IMR-90 (cell line): ENCODE results near the gene GADD45A. TPM values are rescaled to one million over a fixed set of nuclear protein-coding genes. Genes with fewer than 3 reads are reported as not detected.
A peak's percentile ranks its signal among the peaks of the same experiment; 100 is the strongest.

ENCODE experiments used
- ATAC-seq: fragments of 200-7000 bp; cut with Tn5 transposase; 2 replicates; pipeline ENCODE4 v1.9.1; 2020; ENCODE audit warnings: low read depth, mild to moderate bottlenecking, moderate library complexity
- BruUV-seq: library from RNA; stranded (reverse); fragments of 400-500 nt; replicated peaks from 2 replicates; lab custom pipeline; 2021; lab: Mats Ljungman, UMichigan
- CTCF ChIA-PET: fragments of 300-600 bp; formaldehyde crosslinking; extraction: SDS; loops from one replicate; lab custom pipeline; 2021; ENCODE audit warnings: antibody characterized with exemption; lab: Yijun Ruan, JAX
- POLR2A ChIA-PET: fragments of 300-600 bp; sonication (Branson Sonifier 250); formaldehyde crosslinking; loops from one replicate; lab custom pipeline; 2022; ENCODE audit warnings: antibody characterized with exemption; ENCODE audit not compliant: unreplicated experiment; lab: Charles Lee
- DNase-seq: peaks from one replicate; pipeline ENCODE4 v3.0.0; 2013
- H2AFZ ChIP-seq: replicated peaks from 2 replicates; pipeline ENCODE3; 2013; ENCODE audit warnings: low read length, mild to moderate bottlenecking; ENCODE audit not compliant: poor library complexity
- H2AK5ac ChIP-seq: 2 replicates; pipeline ENCODE4 v1.6.1; 2013; ENCODE audit warnings: low read depth, low read length, inconsistent platforms
- H2AK9ac ChIP-seq: replicated peaks from 2 replicates; pipeline ENCODE3; 2013; ENCODE audit warnings: mild to moderate bottlenecking, low read depth, low read length, moderate library complexity; ENCODE audit not compliant: poor library complexity
- H2BK120ac ChIP-seq: 2 replicates; pipeline ENCODE4 v1.6.1; 2013; ENCODE audit warnings: low read depth, low read length, inconsistent platforms
- H2BK15ac ChIP-seq: 3 replicates; pipeline ENCODE4 v1.6.1; 2013; ENCODE audit warnings: low read depth, low read length, inconsistent platforms
- H2BK20ac ChIP-seq: 2 replicates; pipeline ENCODE4 v1.6.1; 2013; ENCODE audit warnings: low read depth, mild to moderate bottlenecking, inconsistent platforms, low read length, moderate library complexity
- H2BK5ac ChIP-seq: 2 replicates; pipeline ENCODE4 v1.6.1; 2013; ENCODE audit warnings: mild to moderate bottlenecking, low read depth, low read length, inconsistent platforms; ENCODE audit not compliant: poor library complexity, severe bottlenecking
- H3K14ac ChIP-seq: replicated peaks from 2 replicates; pipeline ENCODE4 v1.6.1; 2013; ENCODE audit warnings: low read depth, low read length, inconsistent platforms
- H3K18ac ChIP-seq: 2 replicates; pipeline ENCODE4 v1.6.1; 2013; ENCODE audit warnings: low read depth, low read length, control low read depth
- H3K23ac ChIP-seq: 2 replicates; pipeline ENCODE4 v1.6.1; 2013; ENCODE audit warnings: low read depth, low read length, inconsistent platforms
- H3K27ac ChIP-seq: 2 replicates; pipeline ENCODE4 v1.5.1; 2013; ENCODE audit warnings: mild to moderate bottlenecking, control low read depth, low read length; ENCODE audit not compliant: insufficient read depth
- H3K27me3 ChIP-seq: 2 replicates; pipeline ENCODE4 v1.6.1; 2013; ENCODE audit warnings: low read length; ENCODE audit not compliant: control insufficient read depth, insufficient read depth
- H3K36me3 ChIP-seq: 2 replicates; pipeline ENCODE4 v1.6.1; 2013; ENCODE audit warnings: low read length, mixed read lengths; ENCODE audit not compliant: control insufficient read depth, insufficient read depth
- H3K4ac ChIP-seq: 2 replicates; pipeline ENCODE4 v1.6.1; 2013; ENCODE audit warnings: low read depth, low read length, inconsistent platforms
- H3K4me1 ChIP-seq: 2 replicates; pipeline ENCODE4 v1.6.1; 2013; ENCODE audit warnings: low read length, mixed read lengths; ENCODE audit not compliant: control insufficient read depth, insufficient read depth
- H3K4me2 ChIP-seq: 2 replicates; pipeline ENCODE4 v1.6.1; 2013; ENCODE audit warnings: low read depth, mild to moderate bottlenecking, control low read depth, low read length, moderate library complexity
- H3K4me3 ChIP-seq: 2 replicates; pipeline ENCODE4 v1.5.1; 2013; ENCODE audit warnings: low read depth, mild to moderate bottlenecking, control low read depth, low read length, moderate library complexity; ENCODE audit not compliant: insufficient read depth
- H3K56ac ChIP-seq: 2 replicates; pipeline ENCODE4 v1.6.1; 2013; ENCODE audit warnings: low read length, inconsistent platforms; ENCODE audit not compliant: insufficient read depth; ENCODE audit errors: extremely low read depth
- H3K79me1 ChIP-seq, 2 experiments: 2 replicates each; pipeline ENCODE4 v1.6.1; 2013; ENCODE audit warnings: low read length in 2 of 2, inconsistent platforms in 1 of 2, low read depth in 1 of 2
- H3K9ac ChIP-seq: 2 replicates; pipeline ENCODE4 v1.6.1; 2013; ENCODE audit warnings: low read depth, low read length, control low read depth
- H3K9me1 ChIP-seq: 2 replicates; pipeline ENCODE4 v1.6.1; 2013; ENCODE audit warnings: low read length, inconsistent platforms; ENCODE audit not compliant: insufficient read depth
- H3K9me3 ChIP-seq: 2 replicates; pipeline ENCODE4 v1.6.1; 2013; ENCODE audit warnings: low read length; ENCODE audit not compliant: control insufficient read depth, insufficient read depth
- H4K20me1 ChIP-seq: 2 replicates; pipeline ENCODE4 v1.6.1; 2013; ENCODE audit warnings: low read length, inconsistent platforms; ENCODE audit not compliant: insufficient read depth
- H4K5ac ChIP-seq: 2 replicates; pipeline ENCODE4 v1.6.1; 2013; ENCODE audit warnings: mild to moderate bottlenecking, low read depth, low read length, control low read depth
- H4K8ac ChIP-seq, 2 experiments: 2 replicates each; pipeline ENCODE4 v1.6.1; 2013; ENCODE audit warnings: low read depth in 2 of 2, low read length in 2 of 2, control low read depth in 1 of 2, inconsistent platforms in 1 of 2
- H4K91ac ChIP-seq: 2 replicates; pipeline ENCODE4 v1.6.1; 2013; ENCODE audit warnings: low read depth, low read length, inconsistent platforms; ENCODE audit not compliant: insufficient read depth
- BHLHE40 ChIP-seq: fragments of 150-350 bp; IDR thresholded peaks from 2 replicates; pipeline ENCODE4 v1.6.1; 2016; ENCODE audit warnings: mild to moderate bottlenecking, low read depth, low read length
- CHD1 ChIP-seq: IDR thresholded peaks from 2 replicates; pipeline ENCODE4 v1.6.1; 2012; ENCODE audit warnings: low read depth, low read length, improper control_type of control experiment
- FOS ChIP-seq: fragments of 150-350 bp; IDR thresholded peaks from 2 replicates; pipeline ENCODE4 v1.6.1; 2016; ENCODE audit warnings: low read depth, low read length
- MAFK ChIP-seq: IDR thresholded peaks from 2 replicates; pipeline ENCODE4 v1.6.1; 2012; ENCODE audit warnings: low read depth, low read length, improper control_type of control experiment
- MAZ ChIP-seq: IDR thresholded peaks from 2 replicates; pipeline ENCODE4 v1.6.1; 2012; ENCODE audit warnings: low read depth, mild to moderate bottlenecking, low read length, improper control_type of control experiment, moderate library complexity, borderline replicate concordance
- MXI1 ChIP-seq: IDR thresholded peaks from 2 replicates; pipeline ENCODE4 v1.6.1; 2012; ENCODE audit warnings: low read depth, mild to moderate bottlenecking, low read length, moderate library complexity, borderline replicate concordance
- NFE2L2 ChIP-seq: fragments of 150-350 bp; IDR thresholded peaks from 2 replicates; pipeline ENCODE4 v1.6.1; 2016; ENCODE audit warnings: low read depth, mild to moderate bottlenecking, low read length
- RAD21 ChIP-seq: IDR thresholded peaks from 2 replicates; pipeline ENCODE4 v1.6.1; 2012; ENCODE audit warnings: low read length, improper control_type of control experiment
- RCOR1 ChIP-seq: IDR thresholded peaks from 2 replicates; pipeline ENCODE4 v1.6.1; 2012; ENCODE audit warnings: mild to moderate bottlenecking, low read length, improper control_type of control experiment; ENCODE audit not compliant: insufficient replicate concordance
- RFX5 ChIP-seq: IDR thresholded peaks from 2 replicates; pipeline ENCODE4 v1.8.0; 2012; ENCODE audit warnings: low read depth, mild to moderate bottlenecking, low read length, moderate library complexity
- SMC3 ChIP-seq: fragments of 150-350 bp; IDR thresholded peaks from 2 replicates; pipeline ENCODE4 v1.6.1; 2016; ENCODE audit warnings: low read depth, mild to moderate bottlenecking, antibody characterized with exemption, low read length, moderate library complexity
- WGBS, 2 experiments: methylation state at CpG; one replicate each; pipeline versions ENCODE4 v1.1.5 to v1.1.7; 2013; ENCODE audit warnings: missing lambda C conversion rate in 2 of 2; ENCODE audit not compliant: insufficient read length in 1 of 2; ENCODE audit errors: extremely low coverage in 2 of 2; 5-methylcytosine and 5-hydroxymethylcytosine counted together
- dilution Hi-C: fragments of 300-500 bp; cut with HindIII; formaldehyde crosslinking; loops from one replicate; pipeline ENCODE4 v1.14.3; 2018; ENCODE audit warnings: low sequenced_read_pairs; ENCODE audit not compliant: unreplicated experiment
- in situ Hi-C: fragments of 300-500 bp; cut with MboI; formaldehyde crosslinking; loops from 3 replicates; pipeline ENCODE4 v1.14.3; 2019; ENCODE audit warnings: low sequenced_read_pairs, inconsistent platforms, mixed read lengths
- intact Hi-C: fragments of 100-400 bp; cut with micrococcal nuclease; formaldehyde crosslinking; loops from 2 replicates; pipeline ENCODE4 v1.10.0; 2022
- polyA plus RNA-seq, 3 experiments: library from polyadenylated mRNA; depleted of rRNA; stranded (reverse); fragments of >200 nt; gene quantifications; 2 replicates each; pipeline ENCODE4 v1.2.3, GENCODE V29; 2012; ENCODE audit warnings: low replicate concordance in 1 of 3
- total RNA-seq: library from RNA; depleted of rRNA; stranded (reverse); fragments of >200 nt; gene quantifications from 2 replicates; pipeline ENCODE4 v1.2.3, GENCODE V29; 2012
- TF ChIP-seq, protein P1 (sequence below): fragments of 150-350 bp; IDR thresholded peaks from 2 replicates; pipeline ENCODE4 v1.6.1; 2017; ENCODE audit warnings: mild to moderate bottlenecking, antibody characterized with exemption, low read length, low read depth
- TF ChIP-seq, protein P2 (sequence below): fragments of 150-350 bp; IDR thresholded peaks from 2 replicates; pipeline ENCODE4 v1.6.1; 2016; ENCODE audit warnings: low read depth, mild to moderate bottlenecking, low read length, moderate library complexity, borderline replicate concordance

Gene GADD45A
- total and polyA plus RNA-seq, 2 of the 4 experiments (the other 2 are of a cell fraction): 10.9 to 114 TPM

DNA sequence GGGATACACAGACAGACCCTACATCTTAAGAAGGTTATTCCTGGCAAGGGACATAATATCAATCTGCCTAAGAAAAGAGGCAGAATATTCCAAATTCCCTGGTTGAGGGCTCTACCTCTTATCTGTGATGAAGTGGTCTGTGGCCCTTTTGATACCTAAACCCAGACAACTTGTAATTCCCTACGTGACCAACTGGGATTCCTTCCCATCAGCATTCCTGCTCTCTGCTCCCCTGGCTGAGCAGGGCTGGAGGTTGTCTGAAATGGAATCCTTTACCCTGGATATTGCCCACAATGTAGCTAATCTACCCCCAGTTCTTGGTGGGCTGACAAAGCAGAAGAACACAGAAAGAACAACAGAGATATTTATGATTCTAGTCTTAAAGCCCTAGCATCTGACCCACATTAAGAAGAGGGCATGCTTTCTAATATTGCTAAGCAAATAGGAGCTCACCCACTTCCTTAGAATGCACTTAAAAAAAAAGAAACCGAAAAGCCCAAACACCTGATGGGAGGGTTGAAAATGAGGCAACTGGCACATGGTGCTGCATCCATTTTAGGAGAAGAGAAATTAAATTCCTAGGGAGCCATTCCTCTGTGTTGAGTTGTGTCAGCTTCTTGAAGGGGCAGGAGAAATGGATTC is 36.8 kb downstream of the GADD45A start:
- TF ChIP-seq RAD21 (no peak), BHLHE40 (no peak), RCOR1 (no peak), MAZ (no peak), MXI1 (no peak), RFX5 (no peak), FOS (no peak), NFE2L2 (no peak), CHD1 (no peak), SMC3 (no peak), MAFK (no peak)
- TF ChIP-seq, protein P1, sequence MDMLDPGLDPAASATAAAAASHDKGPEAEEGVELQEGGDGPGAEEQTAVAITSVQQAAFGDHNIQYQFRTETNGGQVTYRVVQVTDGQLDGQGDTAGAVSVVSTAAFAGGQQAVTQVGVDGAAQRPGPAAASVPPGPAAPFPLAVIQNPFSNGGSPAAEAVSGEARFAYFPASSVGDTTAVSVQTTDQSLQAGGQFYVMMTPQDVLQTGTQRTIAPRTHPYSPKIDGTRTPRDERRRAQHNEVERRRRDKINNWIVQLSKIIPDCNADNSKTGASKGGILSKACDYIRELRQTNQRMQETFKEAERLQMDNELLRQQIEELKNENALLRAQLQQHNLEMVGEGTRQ: no peak
- TF ChIP-seq, protein P2, sequence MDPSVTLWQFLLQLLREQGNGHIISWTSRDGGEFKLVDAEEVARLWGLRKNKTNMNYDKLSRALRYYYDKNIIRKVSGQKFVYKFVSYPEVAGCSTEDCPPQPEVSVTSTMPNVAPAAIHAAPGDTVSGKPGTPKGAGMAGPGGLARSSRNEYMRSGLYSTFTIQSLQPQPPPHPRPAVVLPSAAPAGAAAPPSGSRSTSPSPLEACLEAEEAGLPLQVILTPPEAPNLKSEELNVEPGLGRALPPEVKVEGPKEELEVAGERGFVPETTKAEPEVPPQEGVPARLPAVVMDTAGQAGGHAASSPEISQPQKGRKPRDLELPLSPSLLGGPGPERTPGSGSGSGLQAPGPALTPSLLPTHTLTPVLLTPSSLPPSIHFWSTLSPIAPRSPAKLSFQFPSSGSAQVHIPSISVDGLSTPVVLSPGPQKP: no peak
- no peak overlapping the region for H3K27ac ChIP-seq

More for the DNA sequence above, 36.8 kb downstream of the GADD45A start:
- H2AK9ac ChIP-seq: peak overlapping the region; percentile 63
- peak overlapping the region in 1 of 2 experiments; percentile 17; a peak in 1 of 4 replicates for H4K8ac ChIP-seq
- BruUV-seq: no TSS peak
- peaks cover 21% of the 10 kb centered on the region; the same call in 1 of the 2 replicates for H4K20me1 ChIP-seq
- intact Hi-C loops: no loop called here
- H3K4ac ChIP-seq: peak overlapping the region; percentile 8; the same call in 1 of the 2 replicates
- WGBS, 2 experiments: no CpG with 5 or more reads among the region's 2 CpGs
- no peak overlapping the region for H3K9ac ChIP-seq
- no peak overlapping the region for H2BK20ac ChIP-seq
- no peak overlapping the region for H4K91ac ChIP-seq
- no peaks in the 10 kb centered on the region for H3K36me3 ChIP-seq
- no peak overlapping the region for H2BK120ac ChIP-seq
- H2AK5ac ChIP-seq: no peak overlapping the region
- no peak overlapping the region for H2BK5ac ChIP-seq
- no peaks in the 10 kb centered on the region for H3K27me3 ChIP-seq
- no peak overlapping the region for H3K4me3 ChIP-seq
- H2BK15ac ChIP-seq: no peak overlapping the region
- DNase-seq (no peak), ATAC-seq (no peak)
- ChIA-PET POLR2A (no interaction called here), CTCF (interaction anchor here (0.9 kb wide), 1 partner anchor 48 kb away, joined by 3 read pairs; no protein-coding TSS in a partner anchor)
- peaks cover 27% of the 10 kb centered on the region for H3K9me1 ChIP-seq
- no peak overlapping the region for H3K4me2 ChIP-seq
- dilution Hi-C loops: no loop called here
- H4K5ac ChIP-seq: no peak overlapping the region
- no peak overlapping the region for H2AFZ ChIP-seq
- no peaks in the 10 kb centered on the region for H3K9me3 ChIP-seq
- in situ Hi-C loops: no loop called here
- H3K23ac ChIP-seq: peak overlapping the region; percentile 38; the same call in 1 of the 2 replicates
- no peak overlapping the region for H3K18ac ChIP-seq
- peak overlapping the region; percentile 31; the same call in 1 of the 2 replicates for H3K14ac ChIP-seq
- peaks cover 40 to 80% of the 10 kb centered on the region in 2 experiments for H3K79me1 ChIP-seq
- H3K4me1 ChIP-seq: peaks cover 20% of the 10 kb centered on the region
- no peak overlapping the region for H3K56ac ChIP-seq
